HCT116 (cell line): ENCODE data around the gene C16orf74. TPM values are rescaled to one million over a fixed set of nuclear protein-coding genes. Genes with fewer than 3 reads are reported as not detected.

Source experiments
- ATAC-seq: fragments of 200-7000 bp; cut with Tn5 transposase; 2 replicates; pipeline ENCODE4 v1.9.1; 2020; ENCODE audit warnings: mild to moderate bottlenecking, moderate library complexity
- BruUV-seq: library from RNA; stranded (reverse); fragments of 400-500 nt; replicated peaks from 2 replicates; lab custom pipeline; 2021; lab: Mats Ljungman, UMichigan
- CTCF ChIA-PET: fragments of 300-600 bp; sonication (Branson Sonifier 250); formaldehyde crosslinking; loops from one replicate; lab custom pipeline; 2021; ENCODE audit warnings: antibody characterized with exemption; lab: Charles Lee
- POLR2A ChIA-PET: fragments of 300-600, 350-600 bp; sonication (Branson Sonifier 250); formaldehyde crosslinking; loops from one replicate; lab custom pipeline; 2021; ENCODE audit warnings: antibody characterized with exemption; lab: Charles Lee
- RAD21 ChIA-PET, 2 experiments: fragments of 300-600 bp; sonication (Branson Sonifier 250); formaldehyde crosslinking; loops; one replicate each; lab custom pipeline; 2023; ENCODE audit warnings: low total read pairs in 2 of 2; ENCODE audit not compliant: uncharacterized antibody in 2 of 2, unreplicated experiment in 2 of 2, low non-redundant PET in 1 of 2; lab: Charles Lee
- DNase-seq: peaks from one replicate; pipeline ENCODE4 v3.0.0-alpha.2; 2010; ENCODE audit warnings: low read depth, low spot score
- H2AFZ ChIP-seq: fragments of 200-600 bp; shearing (Covaris generic), sonication (generic); 2 replicates; pipeline ENCODE4 v1.6.1; 2017; ENCODE audit warnings: low read depth, mixed run types, mixed read lengths, antibody characterized with exemption, low read length; ENCODE audit not compliant: poor library complexity, severe bottlenecking
- H3K27ac ChIP-seq: 2 replicates; pipeline ENCODE4 v1.5.1; 2012; ENCODE audit warnings: low read depth, low read length
- H3K27me3 ChIP-seq: fragments of 200-600 bp; sonication (generic); 2 replicates; pipeline ENCODE4 v1.6.1; 2016; ENCODE audit warnings: mixed run types, low read length, mixed read lengths; ENCODE audit not compliant: insufficient read depth
- H3K36me3 ChIP-seq, 2 experiments: fragments of 200-500 bp in 1 of 2; fragments of 200-600 bp in 1 of 2; sonication (Bioruptor generic) in 1 of 2; sonication (generic) in 1 of 2; 2 replicates each; pipeline versions ENCODE4 v1.5.1 to v1.6.1; 2014 to 2016; ENCODE audit warnings: low read length in 2 of 2, inconsistent platforms in 1 of 2, mixed read lengths in 1 of 2, mixed run types in 1 of 2; ENCODE audit not compliant: insufficient read depth in 2 of 2, control insufficient read depth in 1 of 2
- H3K4me1 ChIP-seq, 2 experiments: fragments of 200-600 bp in 1 of 2; sonication (generic) in 1 of 2; 2 replicates each; pipeline versions ENCODE4 v1.5.1 to v1.6.1; 2012 to 2017; ENCODE audit warnings: low read length in 2 of 2, inconsistent platforms in 1 of 2, mild to moderate bottlenecking in 1 of 2, mixed read lengths in 1 of 2, mixed run types in 1 of 2, moderate library complexity in 1 of 2; ENCODE audit not compliant: insufficient read depth in 2 of 2, control insufficient read depth in 1 of 2
- H3K4me2 ChIP-seq: fragments of 200-600 bp; sonication (generic); 2 replicates; pipeline ENCODE4 v1.6.1; 2017; ENCODE audit warnings: mixed run types, low read length, mixed read lengths
- H3K4me3 ChIP-seq, 2 experiments: fragments of 200-600 bp in 1 of 2; sonication (generic) in 1 of 2; replicated peaks in 1 of 2; 2 replicates each; pipeline ENCODE4 v1.5.1; 2011 to 2016; ENCODE audit warnings: low read length in 2 of 2, control low read depth in 1 of 2, low read depth in 1 of 2, mild to moderate bottlenecking in 1 of 2, mixed read lengths in 1 of 2, mixed run types in 1 of 2
- H3K79me2 ChIP-seq: fragments of 200-600 bp; sonication (generic); 2 replicates; pipeline ENCODE4 v1.6.1; 2017; ENCODE audit warnings: mild to moderate bottlenecking, mixed run types, low read length, moderate library complexity, mixed read lengths; ENCODE audit not compliant: insufficient read depth
- H3K9ac ChIP-seq: fragments of 200-600 bp; sonication (generic); 2 replicates; pipeline ENCODE4 v1.6.1; 2016; ENCODE audit warnings: low read length, mixed read lengths
- H3K9me2 ChIP-seq: fragments of 200-600 bp; sonication (generic), shearing (Covaris generic); 2 replicates; pipeline ENCODE4 v1.6.1; 2017; ENCODE audit warnings: mixed run types, mild to moderate bottlenecking, moderate library complexity; ENCODE audit not compliant: insufficient read depth
- H3K9me3 ChIP-seq, 2 experiments: fragments of 200-500 bp in 1 of 2; fragments of 200-600 bp in 1 of 2; sonication (Bioruptor generic) in 1 of 2; sonication (generic) in 1 of 2; 2 replicates each; pipeline ENCODE4 v1.6.1; 2014 to 2017; ENCODE audit warnings: low read length in 2 of 2, mixed read lengths in 2 of 2, inconsistent platforms in 1 of 2, low read depth in 1 of 2, mild to moderate bottlenecking in 1 of 2, mixed run types in 1 of 2, moderate library complexity in 1 of 2; ENCODE audit not compliant: control insufficient read depth in 1 of 2, insufficient read depth in 1 of 2
- H4K20me1 ChIP-seq: fragments of 200-600 bp; sonication (generic), shearing (Covaris generic); 2 replicates; pipeline ENCODE4 v1.6.1; 2017; ENCODE audit warnings: mixed run types, mild to moderate bottlenecking, moderate library complexity; ENCODE audit not compliant: insufficient read depth
- CBX3 ChIP-seq: IDR thresholded peaks from 2 replicates; pipeline ENCODE4 v1.6.1; 2012; ENCODE audit warnings: low read depth
- CEBPB ChIP-seq: IDR thresholded peaks from 2 replicates; pipeline ENCODE4 v1.6.1; 2012; ENCODE audit warnings: low read depth
- ELF1 ChIP-seq: IDR thresholded peaks from 2 replicates; pipeline ENCODE4 v1.6.1; 2012; ENCODE audit warnings: low read depth, borderline replicate concordance
- EZH2 ChIP-seq: fragments of 200-600 bp; sonication (generic); IDR thresholded peaks from 2 replicates; pipeline ENCODE4 v1.6.1; 2017; ENCODE audit warnings: antibody characterized with exemption, mixed run types
- EZH2phosphoT487 ChIP-seq: fragments of 200-600 bp; IDR thresholded peaks from 2 replicates; pipeline ENCODE4 v1.6.1; 2018; ENCODE audit warnings: antibody characterized with exemption, borderline replicate concordance
- FOSL1 ChIP-seq: IDR thresholded peaks from 2 replicates; pipeline ENCODE4 v1.6.1; 2012; ENCODE audit warnings: low read depth
- JUND ChIP-seq: IDR thresholded peaks from 2 replicates; pipeline ENCODE4 v1.6.1; 2012
- MAX ChIP-seq: IDR thresholded peaks from 2 replicates; pipeline ENCODE4 v1.6.1; 2012
- POLR2A ChIP-seq: IDR thresholded peaks from 2 replicates; pipeline ENCODE4 v1.7.0; 2011; ENCODE audit warnings: borderline replicate concordance; ENCODE audit not compliant: insufficient read depth, insufficient read length; ENCODE audit errors: extremely low read depth
- RAD21 ChIP-seq: IDR thresholded peaks from 2 replicates; pipeline ENCODE4 v1.6.1; 2012; ENCODE audit warnings: low read depth, mild to moderate bottlenecking
- SIN3A ChIP-seq: IDR thresholded peaks from 2 replicates; pipeline ENCODE4 v1.6.1; 2012; ENCODE audit warnings: low read depth
- TCF7L2 ChIP-seq: IDR thresholded peaks from 2 replicates; pipeline ENCODE4 v1.7.0; 2011; ENCODE audit warnings: borderline replicate concordance, inconsistent platforms; ENCODE audit not compliant: insufficient read depth, insufficient read length; ENCODE audit errors: extremely low read depth
- ZBTB33 ChIP-seq: IDR thresholded peaks from 2 replicates; pipeline ENCODE4 v1.6.1; 2011; ENCODE audit warnings: mild to moderate bottlenecking, low read length, moderate library complexity; ENCODE audit not compliant: insufficient replicate concordance; ENCODE audit errors: extremely low read depth
- ZFX ChIP-seq: fragments of 450-650 bp; IDR thresholded peaks from 2 replicates; pipeline ENCODE4 v1.6.1; 2017
- intact Hi-C: fragments of 100-400 bp; cut with micrococcal nuclease; formaldehyde crosslinking; loops from 2 replicates; pipeline ENCODE4 v1.10.0; 2022
- total RNA-seq: library from RNA; stranded (reverse); gene quantifications from one replicate; pipeline ENCODE4 v1.2.1, GENCODE V29; 2021; ENCODE audit not compliant: unreplicated experiment

Gene C16orf74
- total RNA-seq, 1 experiment from 2014 or later = 30.0 TPM

- ATAC-seq = no peak
- intact Hi-C loops = no loop called here
- Histone ChIP-seq H3K27me3 (no peaks in the 10 kb centered on the region), H3K4me3 (no peak overlapping the region), H2AFZ (no peak overlapping the region), H3K36me3 (peaks cover 29 to 58% of the 10 kb centered on the region in 2 experiments), H3K27ac (no peak overlapping the region), H3K9me2 (no peaks in the 10 kb centered on the region), H3K9me3 (no peaks in the 10 kb centered on the region), H3K9ac (no peak overlapping the region), H4K20me1 (peaks cover 4% of the 10 kb centered on the region; the same call in 1 of the 2 replicates), H3K4me2 (no peak overlapping the region), H3K79me2 (peaks cover 100% of the 10 kb centered on the region), H3K4me1 (peaks cover 11 to 22% of the 10 kb centered on the region in 2 experiments; a peak in 3 of 4 replicates)
- DNase-seq = no peak
- TF ChIP-seq ZFX (no peak), ZBTB33 (no peak), POLR2A (no peak), SIN3A (no peak), CEBPB (no peak), CBX3 (no peak)
- ChIA-PET RAD21 (no interaction called here), CTCF (no interaction called here), POLR2A (no interaction called here)
- no TSS peak for BruUV-seq
Observed at GRCh38 chr16:85796599-85796998, 45.7 kb upstream of the C16orf74 start.

DNA sequence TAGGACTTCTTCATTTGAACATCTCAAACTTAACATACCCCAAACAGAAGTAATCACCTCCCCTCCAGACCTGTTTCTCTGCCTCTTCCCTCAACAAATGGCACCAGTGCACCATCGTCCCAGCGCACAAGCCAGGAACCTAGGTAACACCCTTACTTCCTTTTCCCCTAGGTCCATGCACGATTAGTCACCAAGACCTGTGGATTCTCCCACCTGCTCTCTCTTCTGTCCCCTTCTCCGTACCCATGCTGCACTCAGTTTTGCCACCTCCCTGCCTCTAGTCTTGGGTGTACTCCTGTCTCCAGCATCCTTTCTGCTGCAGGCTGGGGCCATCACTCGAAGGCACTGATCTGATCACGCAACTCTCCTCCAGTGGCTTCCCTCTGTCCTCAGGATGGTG lies 45.3 kb upstream of the C16orf74 start:
- H3K9me3 ChIP-seq = no peaks in the 10 kb centered on the region
- TF ChIP-seq SIN3A (no peak), JUND (no peak), EZH2 (no peak), EZH2phosphoT487 (no peak), ZBTB33 (no peak), TCF7L2 (no peak), ELF1 (no peak), MAX (no peak), FOSL1 (no peak), CEBPB (no peak), RAD21 (no peak)
- TF ChIP-seq, all 23 proteins: peak for 0
- ChIA-PET CTCF (no interaction called here), POLR2A (no interaction called here), RAD21 (no interaction called here)
- Histone ChIP-seq H3K27me3 (no peaks in the 10 kb centered on the region), H3K79me2 (peaks cover 100% of the 10 kb centered on the region), H2AFZ (no peak overlapping the region), H3K4me1 (peaks cover 11 to 19% of the 10 kb centered on the region in 2 experiments; a peak in 3 of 4 replicates), H3K9ac (no peak overlapping the region), H3K4me3 (no peak overlapping the region), H3K9me2 (no peaks in the 10 kb centered on the region), H3K4me2 (no peak overlapping the region), H4K20me1 (peaks cover 4% of the 10 kb centered on the region; the same call in 1 of the 2 replicates), H3K36me3 (peaks cover 26 to 57% of the 10 kb centered on the region in 2 experiments; a peak in 3 of 4 replicates), H3K27ac (no peak overlapping the region)
- no peak for ATAC-seq
- intact Hi-C loops = no loop called here
- no TSS peak for BruUV-seq
- DNase-seq = no peak
